ENCODE measurements around the gene SLC13A3. TPM values are rescaled to one million over a fixed set of nuclear protein-coding genes. Genes with fewer than 3 reads are reported as not detected.

Gene SLC13A3
- total RNA-seq, 1 donor from 2014 or later, result 18.8 TPM

GRCh38 chr20:46566125-46566524, 85.1 kb downstream of the SLC13A3 start:
- Mint-ChIP-seq H3K4me3 (no peak overlapping the region), H3K36me3 (no peaks in the 10 kb centered on the region), H3K27me3 (ENCODE audit: low read depth) (no peaks in the 10 kb centered on the region), H3K4me1 (peaks cover 9% of the 10 kb centered on the region), H3K9me3 (no peaks in the 10 kb centered on the region), H3K27ac (no peak overlapping the region)
- no peak for TF ChIP-seq CTCF (IDR thresholded peaks at IDR 0.05; ENCODE audit: unreplicated experiment)
- DNase-seq (ENCODE audit: low spot score in 2 of 2, unreplicated experiment in 2 of 2), result no peak

- Mint-ChIP-seq H3K9me3 (no peaks in the 10 kb centered on the region), H3K4me3 (no peak overlapping the region), H3K36me3 (no peaks in the 10 kb centered on the region), H3K4me1 (peaks cover 9% of the 10 kb centered on the region), H3K27me3 (ENCODE audit: low read depth) (no peaks in the 10 kb centered on the region), H3K27ac (no peak overlapping the region)
- no peak for DNase-seq (ENCODE audit: low spot score in 2 of 2, unreplicated experiment in 2 of 2)
- no peak for TF ChIP-seq CTCF (IDR thresholded peaks at IDR 0.05; ENCODE audit: unreplicated experiment)
Measured at GRCh38 chr20:46564241-46564957, 86.9 kb downstream of the SLC13A3 start.

GRCh38 chr20:46563860-46564221, 87.4 kb downstream of the SLC13A3 start:
- DNase-seq (ENCODE audit: low spot score in 2 of 2, unreplicated experiment in 2 of 2), result no peak
- Mint-ChIP-seq H3K9me3 (no peaks in the 10 kb centered on the region), H3K4me3 (no peak overlapping the region), H3K27me3 (ENCODE audit: low read depth) (no peaks in the 10 kb centered on the region), H3K4me1 (peaks cover 9% of the 10 kb centered on the region), H3K27ac (no peak overlapping the region), H3K36me3 (no peaks in the 10 kb centered on the region)
- TF ChIP-seq CTCF (IDR thresholded peaks at IDR 0.05; ENCODE audit: unreplicated experiment), result no peak

GRCh38 chr20:46563170-46563859, 87.9 kb downstream of the SLC13A3 start:
- H3K9me3 Mint-ChIP-seq, result no peaks in the 10 kb centered on the region
- no peak overlapping the region for H3K27ac Mint-ChIP-seq
- DNase-seq (ENCODE audit: low spot score in 2 of 2, unreplicated experiment in 2 of 2), result no peak
- no peak overlapping the region for H3K4me3 Mint-ChIP-seq
- no peak for TF ChIP-seq CTCF (IDR thresholded peaks at IDR 0.05; ENCODE audit: unreplicated experiment)
- H3K36me3 Mint-ChIP-seq, result no peaks in the 10 kb centered on the region
- no peaks in the 10 kb centered on the region for H3K27me3 Mint-ChIP-seq (ENCODE audit: low read depth)
- peaks cover 5% of the 10 kb centered on the region for H3K4me1 Mint-ChIP-seq

GRCh38 chr20:46562373-46563169, 88.7 kb downstream of the SLC13A3 start:
- no peak overlapping the region for H3K27ac Mint-ChIP-seq
- peaks cover under 1% of the 10 kb centered on the region for H3K27me3 Mint-ChIP-seq (ENCODE audit: low read depth)
- no peaks in the 10 kb centered on the region for H3K36me3 Mint-ChIP-seq
- peaks cover 3% of the 10 kb centered on the region for H3K4me1 Mint-ChIP-seq
- no peaks in the 10 kb centered on the region for H3K9me3 Mint-ChIP-seq
- peak; percentile 89 for TF ChIP-seq CTCF (IDR thresholded peaks at IDR 0.05; ENCODE audit: unreplicated experiment)
- DNase-seq (ENCODE audit: low spot score in 2 of 2, unreplicated experiment in 2 of 2), result peak; percentile 45 to 83
- H3K4me3 Mint-ChIP-seq, result no peak overlapping the region
